Activated T-cell treated with anti-CD3 and anti-CD28 coated beads for 1 hour (primary cell): ENCODE results near the gene TESPA1.
A peak's percentile ranks its signal among the peaks of the same experiment; 100 is the strongest.

ENCODE experiments used
- DNase-seq: peaks from one replicate; pipeline ENCODE4 v3.0.0-alpha.2; 2020; ENCODE audit warnings: low read depth

Gene TESPA1

DNA sequence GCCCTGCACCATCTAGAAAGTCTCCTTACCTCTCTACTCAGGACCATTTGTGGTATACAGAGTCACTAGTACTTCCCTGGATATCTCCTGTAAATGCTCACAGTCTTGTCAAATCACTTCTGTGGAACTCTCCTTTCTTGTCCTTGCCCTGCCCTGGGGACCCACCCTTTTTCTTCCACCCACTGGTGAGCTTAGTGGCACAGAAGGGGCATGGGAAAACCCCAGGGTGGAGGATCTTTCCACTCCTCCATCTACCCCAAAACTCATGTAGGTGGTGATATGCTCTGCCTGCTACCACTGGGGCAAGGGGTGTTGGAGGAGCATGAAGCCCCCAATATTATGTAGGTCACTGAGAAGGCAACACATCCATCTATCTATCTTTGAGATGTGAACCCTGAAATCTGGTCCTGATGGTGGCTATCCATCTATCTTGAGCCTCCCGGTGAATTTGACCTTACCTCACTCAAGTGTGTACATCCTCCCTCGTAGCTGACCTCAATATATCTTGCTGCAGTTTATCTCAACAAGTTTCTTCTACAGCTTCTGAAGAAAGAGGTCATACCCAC lies 943 bp downstream of the TESPA1 start:
- DNase-seq: peak; percentile 35

DNA sequence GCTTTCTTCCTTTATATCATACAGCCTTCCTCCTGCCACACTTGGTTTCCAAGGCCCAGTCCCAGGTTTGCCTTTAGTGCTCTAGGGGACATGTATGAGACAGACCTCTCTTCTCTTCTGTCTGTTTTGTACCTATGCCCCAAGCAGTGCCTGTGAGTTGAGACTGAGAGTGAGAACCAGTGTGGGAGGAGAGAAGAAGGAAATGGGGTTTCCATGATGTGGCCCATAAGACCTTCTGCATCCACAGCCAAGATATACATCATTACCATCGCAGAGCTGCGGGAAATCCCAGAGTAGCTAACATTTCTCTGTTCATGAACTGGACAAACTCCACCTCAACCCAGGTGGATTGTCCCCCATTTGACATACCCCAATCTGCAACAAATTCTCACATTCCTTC lies 2.8 kb downstream of the TESPA1 start:
- no peak for DNase-seq

DNA sequence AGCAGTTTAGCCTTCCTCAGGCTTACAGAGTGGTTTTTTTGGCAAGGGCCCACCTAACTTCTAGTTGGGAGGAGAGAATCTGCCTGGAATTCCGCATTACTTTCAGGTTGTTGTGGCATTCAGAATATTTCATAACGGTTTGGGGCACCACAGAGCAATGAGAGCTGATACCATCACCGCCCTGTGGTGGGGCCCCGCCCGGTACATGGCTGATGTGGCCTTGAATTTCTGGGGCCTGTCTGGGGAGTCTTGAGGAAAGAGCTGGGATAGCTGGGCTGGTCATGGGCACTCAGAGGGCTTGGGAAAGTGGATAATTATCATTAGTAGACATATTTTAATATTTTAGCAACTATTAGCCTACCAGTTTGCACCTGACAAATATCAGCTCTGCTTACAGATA lies 4.2 kb downstream of the TESPA1 start:
- peak; percentile 30 for DNase-seq

DNA sequence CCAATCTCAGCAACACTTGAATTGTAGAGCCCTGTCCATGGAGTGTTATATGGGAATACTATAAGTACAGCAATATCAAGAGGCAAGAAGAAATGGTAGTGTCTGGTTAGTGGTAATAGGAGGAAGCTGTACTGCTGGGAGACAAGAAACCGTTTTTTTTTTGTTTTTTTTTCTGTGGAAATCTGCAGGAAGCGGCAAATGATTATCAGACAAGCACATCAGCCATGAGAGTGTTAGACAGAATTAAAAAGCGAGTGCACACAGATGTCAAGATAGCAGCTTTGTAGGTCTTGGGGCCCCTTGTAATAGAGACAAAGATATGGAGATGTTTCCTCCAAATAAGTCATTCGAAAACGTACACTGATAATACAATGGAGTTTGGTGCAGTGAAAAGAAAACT lies 6.7 kb downstream of the TESPA1 start:
- no peak for DNase-seq

DNA sequence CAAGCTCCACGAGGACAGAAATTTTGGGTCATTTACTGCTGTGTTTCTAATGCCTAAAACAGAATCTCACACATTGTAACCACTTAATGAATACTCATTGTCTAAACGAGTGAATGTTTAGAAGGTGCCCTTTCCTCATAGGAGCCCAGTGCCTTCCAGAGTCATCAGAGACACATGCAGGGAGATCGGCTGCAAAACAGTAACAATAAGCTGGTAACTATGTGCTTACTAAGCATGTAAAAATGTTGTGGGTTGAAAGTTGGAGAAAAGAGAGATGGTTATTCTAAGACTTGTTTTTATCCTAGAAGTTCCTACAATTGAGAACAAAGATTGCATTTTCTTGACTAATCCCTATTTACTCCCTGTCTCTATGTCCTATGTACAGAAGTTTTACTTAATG lies 7.4 kb downstream of the TESPA1 start:
- DNase-seq: no peak

DNA sequence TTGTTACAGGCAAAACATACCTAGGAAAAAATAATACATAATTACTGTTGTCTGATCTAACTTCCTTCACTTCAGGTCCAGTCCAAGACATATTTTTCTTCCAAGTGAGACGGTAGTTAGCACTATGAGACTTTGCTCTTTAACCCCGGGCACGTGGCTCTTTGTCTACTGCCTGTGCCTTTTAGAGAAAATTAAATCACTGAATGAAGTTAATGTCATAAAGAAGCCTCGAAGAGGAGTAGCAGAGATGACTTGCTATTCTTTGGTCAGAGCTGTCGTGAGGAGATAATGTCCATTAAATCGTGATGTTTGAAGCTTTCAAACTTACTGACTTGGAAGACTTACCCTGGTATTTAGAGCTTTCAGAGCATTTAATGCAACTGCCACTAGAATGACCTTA lies 8.7 kb downstream of the TESPA1 start:
- DNase-seq: no peak

DNA sequence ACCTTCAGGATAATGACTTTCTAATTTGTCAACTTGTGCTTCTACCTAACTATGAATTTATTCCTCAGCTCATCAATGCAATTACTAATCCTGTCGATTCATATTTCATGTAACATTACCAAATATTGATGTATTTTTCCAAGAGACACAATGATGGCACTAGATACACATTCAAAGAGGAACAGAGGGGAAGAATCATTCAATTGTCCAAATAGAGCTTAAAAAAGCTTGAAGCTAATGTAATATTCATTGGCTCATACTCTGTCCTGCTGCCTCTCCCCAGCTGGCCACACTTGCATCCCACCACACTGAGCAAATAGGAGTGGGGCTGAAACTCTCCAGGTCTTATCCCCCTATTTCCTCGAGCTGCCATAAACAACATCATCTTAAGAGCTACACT lies 9.3 kb downstream of the TESPA1 start:
- no peak for DNase-seq

DNA sequence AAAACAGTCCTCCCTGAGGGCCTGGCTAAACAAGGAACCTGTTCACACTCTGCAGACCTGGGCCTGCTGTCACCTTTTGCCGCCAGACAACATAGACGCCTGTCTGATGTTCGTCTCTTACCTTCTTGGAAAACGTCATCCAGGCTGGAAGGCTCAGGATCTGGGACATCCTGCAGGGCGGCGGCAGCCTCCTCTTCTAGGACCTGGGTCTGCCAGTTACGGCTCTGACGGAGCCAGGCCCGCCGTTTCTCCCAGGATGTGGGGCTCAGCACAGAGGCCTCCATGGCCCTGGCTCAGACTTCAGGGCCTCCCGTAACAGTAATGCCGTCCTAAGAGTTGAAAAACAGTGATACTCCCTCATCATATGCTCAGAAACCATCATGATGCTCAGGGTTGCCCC lies 10.3 kb downstream of the TESPA1 start:
- no peak for DNase-seq

DNA sequence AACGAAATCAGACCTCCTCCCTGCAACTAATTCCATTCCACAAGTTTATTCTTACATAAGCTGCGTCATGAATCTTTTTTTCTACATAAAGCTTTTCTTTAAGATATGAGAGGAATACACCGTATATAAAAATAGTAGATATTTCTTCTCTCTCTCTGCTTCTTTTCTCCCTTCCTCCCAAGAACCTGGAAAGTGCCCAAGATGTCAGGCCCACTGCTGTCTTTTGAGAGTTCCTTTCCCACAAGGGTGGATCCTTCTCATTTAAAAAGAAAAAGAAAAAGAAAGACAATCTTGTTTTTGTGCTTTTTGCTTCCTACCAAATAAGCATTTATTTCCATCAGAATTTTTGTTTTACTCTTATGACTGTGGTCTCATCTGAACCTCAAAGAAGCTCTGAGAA lies 11.0 kb downstream of the TESPA1 start:
- DNase-seq: no peak

DNA sequence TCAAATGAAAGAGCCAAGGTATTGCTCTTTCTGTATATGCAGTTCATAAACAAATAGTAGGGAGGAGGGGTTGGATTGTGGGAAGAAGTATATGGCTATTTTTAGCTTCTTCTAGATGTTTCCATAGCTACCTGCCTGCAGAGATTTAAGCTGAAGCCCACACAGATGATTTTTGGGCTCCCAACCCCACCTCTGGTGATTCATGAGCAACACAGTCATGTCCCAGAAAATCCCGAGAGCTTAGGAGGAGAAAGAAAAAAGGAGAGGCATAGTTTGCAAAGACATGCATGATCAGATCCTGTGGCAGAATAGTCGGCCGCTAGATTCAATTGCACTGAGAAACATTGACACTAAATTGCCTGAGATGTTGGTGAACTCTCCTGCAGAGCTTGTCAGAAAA lies 13.8 kb downstream of the TESPA1 start:
- no peak for DNase-seq

DNA sequence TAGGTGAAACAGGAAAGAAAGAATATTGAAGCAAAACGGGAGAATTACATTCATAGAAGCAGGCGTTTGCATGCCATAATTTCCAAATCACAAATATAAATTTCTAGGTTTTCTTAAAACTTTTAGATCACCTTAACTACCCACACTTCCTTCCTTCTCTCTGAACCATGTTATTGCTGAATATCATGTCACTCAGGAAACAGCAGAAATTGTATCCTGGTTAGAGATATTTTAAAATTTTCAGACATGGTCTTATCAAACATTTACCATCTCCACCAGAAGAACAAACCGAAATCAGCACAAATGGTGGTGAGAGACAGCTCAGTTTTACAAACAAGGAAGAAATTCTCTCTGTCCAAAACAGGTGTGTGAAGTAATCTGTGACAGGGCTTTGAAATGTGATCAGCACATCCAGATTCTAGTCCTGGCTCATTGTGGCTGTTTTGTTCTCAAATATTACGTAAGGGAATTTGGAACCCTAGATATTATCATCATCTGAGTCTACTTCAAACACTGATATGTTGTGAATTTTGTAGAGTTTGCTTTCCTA lies 16.3 kb downstream of the TESPA1 start:
- no peak for DNase-seq

DNA sequence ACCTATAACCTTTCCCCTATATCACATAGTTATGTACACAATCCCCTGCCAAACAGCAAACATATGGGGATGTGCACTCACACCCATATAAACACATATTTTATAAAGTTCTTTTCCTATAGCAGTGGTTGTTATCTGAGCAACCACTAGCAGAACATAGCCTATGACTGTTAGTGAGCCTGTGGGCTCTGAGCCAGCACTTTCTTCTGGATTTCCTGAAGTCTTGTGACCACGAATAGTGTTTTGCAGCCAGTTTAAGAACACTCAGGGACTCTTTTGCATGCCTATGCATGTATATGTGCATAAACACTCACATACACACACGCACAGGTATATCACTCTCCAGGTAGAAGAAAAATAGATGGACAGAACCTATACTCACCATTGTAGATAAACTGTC lies 17.1 kb downstream of the TESPA1 start:
- no peak for DNase-seq

DNA sequence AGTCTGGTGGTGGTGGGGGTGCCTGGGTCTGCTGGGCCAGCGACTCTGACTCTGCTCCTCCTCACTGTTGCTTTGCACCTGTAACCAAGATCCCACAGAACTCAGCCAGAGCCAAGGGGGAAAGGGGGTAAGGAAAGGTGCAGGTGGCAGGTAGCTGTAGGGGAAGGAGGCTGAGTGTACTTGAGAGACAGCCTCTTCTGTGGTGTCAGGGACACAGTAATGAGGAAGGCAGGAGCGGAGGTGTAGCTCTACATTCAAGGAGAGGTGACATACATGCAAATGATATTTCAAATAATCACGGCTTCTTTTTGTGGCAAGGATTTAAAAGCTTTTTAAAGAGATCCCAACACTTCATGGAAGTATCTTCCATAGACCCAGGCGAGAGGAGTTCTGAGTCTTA lies 23.4 kb downstream of the TESPA1 start:
- DNase-seq: no peak

DNA sequence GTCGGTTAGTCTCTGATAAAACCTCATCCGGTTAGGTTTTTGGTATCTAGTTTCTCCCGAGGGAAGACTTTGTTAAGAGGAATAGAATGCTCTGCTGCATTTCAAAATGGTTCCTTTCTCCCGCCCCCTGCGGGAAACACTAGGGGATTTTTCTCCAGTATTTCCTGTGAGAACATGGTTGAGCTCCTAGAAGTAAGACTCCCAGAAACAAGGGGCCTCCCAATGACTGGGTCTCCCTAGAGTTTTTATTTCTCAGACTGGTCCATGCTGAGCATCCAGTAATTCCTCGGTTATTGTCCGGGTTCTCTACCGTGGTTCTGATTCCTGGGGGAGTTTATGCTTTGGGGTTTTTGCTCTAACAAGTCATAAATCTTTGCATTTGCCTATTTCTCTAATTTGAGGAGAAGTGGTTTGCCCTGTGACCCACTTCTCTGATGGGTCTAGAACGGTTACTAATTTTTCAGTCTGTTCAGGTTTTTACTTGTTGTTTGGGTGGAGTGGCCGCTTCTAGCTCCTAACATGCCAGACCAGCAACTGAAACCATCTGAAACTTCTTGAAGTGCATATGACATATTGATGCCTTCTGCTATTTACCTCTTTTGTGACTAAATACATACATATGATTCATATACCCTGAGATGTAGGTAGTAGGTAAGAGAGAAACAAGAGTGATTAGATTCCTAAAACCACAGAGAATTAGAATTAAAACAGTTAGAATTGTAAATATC lies 25.1 kb downstream of the TESPA1 start:
- DNase-seq: no peak

DNA sequence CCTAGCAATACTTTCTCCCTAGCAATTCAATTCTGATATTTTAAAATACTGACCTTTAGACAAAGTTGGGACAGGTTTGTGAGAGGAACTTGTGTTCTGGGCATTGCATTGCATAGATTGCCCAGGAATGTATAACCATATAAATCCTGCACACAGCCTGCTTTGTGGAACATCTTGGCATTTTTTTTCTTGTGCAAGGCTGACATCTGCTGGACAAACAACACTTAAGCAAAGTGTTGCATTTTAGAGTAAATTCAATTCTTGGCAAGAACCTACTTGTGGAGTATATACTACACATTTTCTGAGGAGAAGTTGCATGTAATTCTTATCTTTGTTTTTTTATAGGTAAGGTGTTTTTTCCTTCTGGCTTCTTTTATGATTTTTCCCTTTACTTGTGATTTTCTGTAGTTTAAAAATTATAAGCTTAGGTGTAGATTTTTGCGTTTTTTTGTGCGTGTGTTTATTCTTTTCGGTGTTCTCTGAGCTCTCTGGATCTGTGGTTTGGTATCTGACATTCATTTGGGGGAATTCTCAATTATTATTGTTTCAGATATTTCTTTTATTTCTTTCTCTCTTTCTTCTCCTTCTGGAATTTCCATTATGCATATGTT lies 26.4 kb downstream of the TESPA1 start:
- peak; percentile 30 for DNase-seq

DNA sequence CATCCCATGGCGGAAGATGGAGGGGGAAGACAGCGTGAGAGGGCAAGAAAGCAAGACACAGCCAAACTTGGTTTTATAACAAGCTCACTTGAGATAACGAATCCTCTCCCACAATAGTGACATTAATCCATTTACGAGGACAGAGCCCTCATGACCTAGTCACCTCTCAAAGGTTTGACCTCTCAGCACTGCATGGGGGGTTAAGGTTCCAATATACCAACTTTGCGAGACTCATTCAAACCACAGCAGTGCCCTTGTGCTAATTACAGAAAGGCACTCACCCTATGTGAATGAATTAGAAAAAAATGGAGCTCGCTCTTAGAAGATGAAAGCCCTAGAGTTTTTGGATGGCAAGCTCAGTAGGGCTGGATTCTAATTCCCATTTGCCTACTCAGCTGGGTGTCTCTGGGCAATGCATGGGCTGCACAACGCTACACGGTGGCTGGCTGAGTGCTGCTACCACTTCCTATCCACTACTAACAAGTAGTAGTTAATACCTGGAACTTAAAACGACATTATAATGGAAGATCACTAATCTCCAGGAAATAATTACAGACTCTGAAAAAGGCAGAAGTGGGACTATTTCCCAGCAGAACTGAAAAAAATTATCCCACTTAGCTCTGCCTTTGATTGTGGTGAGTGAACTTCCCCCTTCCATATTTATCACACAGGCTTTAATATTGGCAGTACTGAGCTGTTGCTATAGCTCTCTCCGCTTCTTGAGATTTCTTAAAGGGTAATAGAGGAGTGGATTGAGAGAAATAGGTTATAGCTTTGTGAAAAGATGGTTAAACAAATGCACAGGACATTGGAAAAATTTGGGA lies 27.5 kb downstream of the TESPA1 start:
- no peak for DNase-seq

DNA sequence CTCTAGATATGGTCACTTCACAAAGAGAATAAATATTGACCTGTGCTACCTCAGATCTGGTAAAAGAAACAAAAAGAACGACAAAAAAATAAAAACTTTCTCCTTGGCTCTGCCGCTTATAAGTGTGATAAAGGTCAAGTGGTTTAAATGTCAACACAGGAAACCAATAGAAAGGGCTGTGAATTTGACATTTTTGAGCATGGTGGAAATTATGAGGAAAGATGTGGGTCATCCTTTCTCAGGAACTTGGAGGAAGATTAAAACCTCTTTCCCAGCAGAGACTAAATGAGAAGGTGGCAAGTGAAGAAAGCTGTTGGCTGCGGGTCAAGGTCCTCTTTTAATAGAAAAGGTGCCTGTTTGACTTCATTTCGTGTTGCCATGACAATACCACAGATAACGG lies 28.2 kb downstream of the TESPA1 start:
- no peak for DNase-seq

DNA sequence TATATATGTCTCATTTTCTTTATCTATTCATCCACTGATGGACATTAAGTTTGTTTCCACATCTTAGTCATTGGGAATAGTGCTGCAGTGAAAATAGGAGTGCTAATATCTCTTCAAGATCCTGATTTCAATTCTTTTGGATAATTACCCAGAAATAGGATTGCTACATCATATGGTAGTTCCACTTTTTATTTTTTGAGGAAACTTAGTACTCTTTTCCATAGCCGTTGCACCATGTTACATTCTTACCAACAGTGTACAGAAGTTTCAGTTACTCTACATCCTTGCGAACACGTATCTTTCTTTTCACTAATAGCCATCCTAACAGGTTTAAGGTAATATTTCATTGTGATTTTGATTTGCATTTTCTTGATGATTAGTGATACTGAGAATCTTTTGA lies 29.8 kb downstream of the TESPA1 start:
- no peak for DNase-seq

DNA sequence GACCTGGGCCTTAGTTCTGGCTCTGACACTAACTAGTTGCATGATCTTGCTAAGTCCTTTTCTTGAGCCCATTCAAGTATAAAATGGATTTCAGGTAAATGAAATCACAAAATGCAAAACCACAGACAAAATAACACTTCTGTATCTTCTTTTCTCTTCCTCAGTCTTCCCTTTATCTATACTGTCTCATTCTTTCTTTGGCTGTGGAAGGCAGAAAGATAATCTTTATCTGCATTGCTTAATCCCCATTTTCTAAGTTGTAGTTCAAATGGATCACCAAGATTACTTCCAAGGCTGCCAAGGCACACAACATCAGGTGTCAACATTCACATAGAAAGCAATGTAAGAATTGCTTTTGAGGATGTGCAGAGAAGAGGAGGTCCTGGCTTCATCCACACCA lies 30.3 kb downstream of the TESPA1 start:
- DNase-seq: no peak

DNA sequence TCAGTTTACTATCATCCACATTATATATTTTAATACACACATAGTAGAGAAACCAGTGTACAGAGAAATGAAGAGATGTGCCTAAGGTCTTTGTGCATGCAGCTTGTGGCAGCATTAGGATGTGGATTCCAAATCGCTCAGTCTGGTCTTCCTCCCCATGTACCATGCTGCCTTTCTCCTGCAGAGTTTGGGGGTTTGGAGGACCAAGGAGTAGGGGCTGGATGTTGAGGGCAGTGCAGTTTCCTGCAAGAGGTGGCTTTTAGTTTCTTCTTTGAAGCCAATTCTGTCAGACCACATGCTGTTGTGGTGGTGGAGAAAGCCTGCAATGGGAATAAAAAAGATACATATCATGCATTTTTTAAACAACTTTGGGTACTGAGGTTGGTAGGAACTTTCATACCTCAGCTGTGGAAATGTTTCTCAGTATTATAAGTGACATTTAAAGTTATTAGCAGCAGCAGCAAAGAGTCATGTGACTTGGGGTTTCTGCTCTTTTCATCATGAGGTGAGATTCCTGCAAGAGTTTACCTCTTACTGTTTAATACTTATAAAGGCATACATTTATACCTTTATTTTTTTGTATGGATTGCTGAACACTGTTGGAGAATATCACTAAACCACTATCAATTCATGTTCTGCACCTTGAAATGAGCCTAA lies 34.4 kb downstream of the TESPA1 start:
- DNase-seq: no peak

DNA sequence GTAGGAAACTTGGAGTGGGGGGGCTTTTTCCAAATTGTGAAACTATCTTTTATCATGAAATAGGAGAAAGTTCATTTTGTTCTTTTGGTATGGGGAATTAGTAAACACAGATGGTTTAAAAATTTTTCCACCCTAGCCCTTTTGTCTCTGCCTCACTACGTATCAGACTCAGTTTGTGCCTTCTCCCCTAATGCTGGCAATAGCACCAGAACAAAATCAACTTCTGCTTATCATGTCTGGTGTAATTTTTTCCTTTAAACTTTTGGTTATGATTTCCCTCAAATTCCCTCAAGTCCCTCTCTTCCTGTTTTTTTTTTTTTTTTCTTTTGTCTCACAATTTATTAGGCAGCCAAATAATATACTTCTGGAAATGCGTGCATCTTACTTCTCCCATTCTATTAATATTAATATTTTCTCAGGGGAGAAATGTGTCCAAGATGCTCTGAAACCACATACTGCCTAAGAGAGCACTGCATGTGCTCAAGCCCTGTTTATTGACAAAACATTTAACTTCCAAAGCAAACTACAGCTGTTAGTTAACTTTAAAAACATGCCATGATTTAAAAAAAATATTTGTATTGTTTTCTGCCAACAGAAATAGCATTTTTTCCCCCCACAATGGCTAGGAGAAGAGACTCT lies 35.4 kb downstream of the TESPA1 start:
- no peak for DNase-seq

DNA sequence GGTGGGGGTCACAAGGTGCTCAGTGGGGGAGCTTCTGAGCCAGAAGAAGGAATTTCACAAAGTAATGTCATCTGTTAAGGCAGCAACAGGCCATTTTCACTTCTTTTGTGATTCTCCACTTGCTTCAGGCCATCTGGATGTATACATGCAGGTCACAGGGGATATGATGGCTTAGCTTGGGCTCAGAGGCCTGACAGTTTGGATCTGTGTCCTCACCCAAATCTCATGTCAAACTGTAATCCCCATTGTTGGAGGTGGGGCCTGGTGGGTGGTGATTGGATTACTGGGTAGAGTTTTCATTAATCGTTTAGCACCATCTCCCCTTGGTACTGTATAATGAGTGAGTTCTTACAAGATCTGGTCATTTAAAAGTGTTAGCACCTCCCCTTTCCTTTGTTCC lies 36.4 kb downstream of the TESPA1 start:
- no peak for DNase-seq
